ENCODE results near the gene CNN2.
A peak's percentile ranks its signal among the peaks of the same experiment; 100 is the strongest.
"Not testable (repeated sequence)": the region's sequence is repeated elsewhere in the genome, so short reads cannot be mapped to it uniquely, and the experiment has no call there.

CNN2 gene

DNA sequence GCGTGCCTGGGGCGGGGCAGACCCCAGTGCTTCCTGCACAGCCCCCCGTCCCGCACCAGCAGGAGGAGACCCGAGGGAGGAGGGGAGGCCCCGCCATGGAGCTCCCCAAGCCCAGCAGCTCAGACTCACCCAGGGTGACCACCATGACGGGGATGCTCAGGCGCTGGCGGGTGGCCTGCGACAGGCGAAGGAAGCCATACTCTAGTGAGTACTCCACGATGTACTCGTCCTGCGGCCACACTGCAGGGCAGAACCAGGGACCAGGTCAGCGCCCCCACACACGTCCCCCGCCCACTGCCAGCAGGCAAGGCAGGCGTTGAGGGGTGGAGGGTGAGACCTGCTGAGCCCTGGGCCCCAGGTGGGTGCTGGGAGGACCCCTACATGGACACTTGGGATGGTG, 14.1 kb upstream of the CNN2 start:
- no peak for DNase-seq

DNA sequence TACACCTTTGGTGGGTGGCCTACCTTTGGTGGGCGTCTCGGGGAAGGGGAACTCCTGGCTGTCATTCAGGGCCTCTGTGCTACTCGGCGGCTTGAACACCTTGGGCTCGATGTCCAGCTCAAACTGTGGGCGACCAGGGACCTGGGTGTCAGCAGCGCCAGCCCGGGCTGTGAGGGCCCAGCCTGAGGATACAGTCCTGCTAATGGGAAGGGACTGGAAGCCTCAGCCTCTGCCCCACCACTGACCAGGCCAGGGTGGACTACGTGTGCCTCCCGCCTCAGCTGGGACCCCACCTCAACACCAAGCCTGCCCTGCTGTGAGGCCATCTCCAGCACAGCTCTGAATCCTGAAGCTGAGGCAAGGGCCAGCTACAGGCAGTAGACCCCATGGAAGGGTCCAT, 13.2 kb upstream of the CNN2 start:
- no peak for DNase-seq

DNA sequence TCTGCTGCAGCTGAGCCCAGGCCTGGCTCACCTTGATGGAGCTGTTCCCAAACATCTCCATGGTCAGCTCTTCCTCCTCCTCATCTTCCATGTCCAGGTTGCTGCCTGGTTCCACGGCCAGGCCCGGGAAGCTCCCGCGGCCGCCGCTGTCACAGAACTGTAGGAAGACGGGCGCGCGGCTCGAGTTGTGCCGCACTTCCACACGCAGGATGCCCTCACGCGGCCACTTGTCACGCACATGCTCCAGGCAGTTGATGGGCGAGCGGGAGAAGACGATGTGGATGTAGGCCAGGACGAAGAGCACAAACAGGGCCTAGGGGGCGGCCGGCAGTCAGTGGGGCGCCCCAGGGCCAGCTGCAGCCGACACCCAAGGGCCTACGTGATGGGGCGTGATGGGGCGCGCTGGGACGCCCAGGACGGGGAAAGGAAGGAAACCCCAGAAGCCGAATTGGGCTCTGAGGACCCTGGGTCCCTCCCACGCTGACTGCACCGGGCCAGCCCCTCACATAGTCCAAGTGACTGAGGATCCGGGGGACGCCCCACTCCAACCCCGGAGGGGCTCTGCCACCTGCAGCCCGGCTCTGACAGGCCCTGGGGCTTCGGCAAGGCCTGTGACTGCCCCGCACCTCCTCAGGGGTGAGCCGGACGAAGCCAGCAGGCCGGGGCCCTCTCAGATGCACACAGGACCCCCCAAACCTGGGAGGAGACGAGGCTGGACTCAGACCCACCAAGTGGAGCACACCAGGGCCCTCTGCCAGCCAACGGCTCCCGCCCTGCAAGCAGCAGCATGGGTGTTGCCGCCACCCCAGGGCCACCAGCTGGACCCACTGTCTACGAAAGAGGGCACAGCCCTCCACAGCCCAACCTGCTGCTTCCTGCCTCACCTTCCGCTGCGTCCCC, 12.0 kb upstream of the CNN2 start:
- no peak for DNase-seq

DNA sequence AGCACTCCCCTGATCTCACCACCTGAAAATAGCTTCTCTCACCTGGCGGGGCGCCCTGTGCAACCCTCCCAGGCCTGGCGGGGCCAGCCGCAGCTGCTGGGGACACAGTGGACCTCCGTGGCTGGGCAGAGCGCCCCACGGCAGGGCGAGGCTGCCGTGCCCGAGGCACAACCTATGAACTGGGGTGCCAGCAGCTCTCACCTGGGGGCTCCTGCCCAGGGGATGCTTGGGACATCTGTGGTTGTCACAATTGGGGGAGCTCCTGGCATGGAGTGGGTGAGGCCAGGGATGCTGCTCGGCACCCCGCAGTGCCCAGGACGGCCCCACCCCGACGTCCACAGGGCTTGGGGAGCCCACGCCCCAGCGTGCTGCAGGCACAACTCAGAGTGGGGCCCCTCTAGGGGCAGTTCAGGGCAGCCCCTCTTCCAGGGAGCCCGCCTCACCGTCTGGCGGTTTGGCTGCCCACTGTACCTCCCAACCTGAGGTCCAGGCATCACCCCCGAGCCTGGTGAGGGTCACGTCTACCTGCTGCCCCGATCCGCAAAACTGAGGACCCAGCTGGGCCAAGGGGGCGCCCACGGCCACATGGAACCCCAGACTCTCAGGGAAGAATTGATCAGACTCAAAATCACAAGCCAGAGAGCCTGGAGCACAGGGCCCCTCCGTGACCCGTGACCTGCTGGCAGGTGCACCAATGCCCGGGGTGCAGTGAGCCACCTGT, 11.2 kb upstream of the CNN2 start:
- no peak for DNase-seq

DNA sequence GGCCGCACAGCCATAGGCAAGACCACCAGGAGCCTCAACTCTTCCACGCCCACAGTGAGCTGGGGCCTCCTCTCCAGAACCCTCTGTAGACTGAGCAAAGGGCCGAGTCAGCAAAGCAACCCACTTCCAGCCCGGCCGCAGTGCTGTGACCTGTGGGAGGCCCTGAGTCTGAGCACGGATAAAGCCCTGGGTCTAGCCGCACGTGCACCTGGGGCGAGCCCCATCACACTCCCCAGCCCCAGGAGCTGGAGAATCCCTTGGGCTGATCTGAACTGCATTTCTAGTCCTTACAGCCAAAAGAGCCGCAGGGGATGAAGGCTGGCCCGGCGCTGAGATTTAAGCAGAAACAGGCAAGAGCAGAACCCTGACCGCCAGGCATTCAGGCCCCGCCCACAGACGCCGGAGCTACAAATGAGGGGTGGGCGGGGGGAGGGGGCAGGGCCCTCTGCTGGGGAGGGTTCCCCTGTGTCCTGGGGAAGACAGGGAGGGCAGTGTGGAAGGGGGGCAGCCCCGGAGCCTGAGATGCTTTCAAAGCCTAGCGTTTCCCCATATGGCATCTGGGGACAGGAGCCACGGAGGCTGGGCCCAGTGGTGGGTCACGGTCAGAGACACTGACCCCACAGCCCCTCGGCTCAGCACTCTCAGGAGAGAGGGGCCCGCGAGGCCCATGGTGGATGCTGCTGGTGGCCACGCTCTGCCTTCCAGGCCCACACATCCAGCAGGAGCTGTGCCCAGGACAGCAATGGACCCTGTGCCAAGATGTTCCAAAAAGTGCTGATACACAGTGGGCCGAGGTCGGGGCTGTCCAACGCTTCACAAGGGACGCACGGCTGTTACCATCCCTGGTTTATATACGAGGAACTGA, 10.4 kb upstream of the CNN2 start:
- no peak for DNase-seq

DNA sequence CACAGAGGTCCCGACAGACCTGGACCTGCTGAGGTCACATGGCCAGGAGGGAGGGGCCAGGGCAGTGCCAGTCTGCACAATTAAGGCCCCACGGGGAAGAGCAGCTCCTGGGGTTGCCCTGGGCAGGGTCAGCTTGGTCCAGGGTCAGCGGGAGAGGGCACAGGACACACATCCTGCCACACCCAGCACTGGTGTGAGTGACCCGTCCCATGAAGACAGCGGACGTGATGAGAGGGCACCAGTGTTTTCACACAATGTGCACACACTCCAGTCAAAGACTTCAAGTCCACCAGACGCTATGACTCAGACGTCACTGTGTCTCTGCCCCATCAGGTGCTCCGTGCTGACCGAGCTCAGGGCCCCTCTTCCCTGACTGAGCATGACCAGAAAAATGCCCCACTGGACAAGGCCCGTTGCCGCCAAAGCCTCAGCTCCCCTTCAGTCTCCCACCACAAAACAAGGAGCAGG, 9.7 kb upstream of the CNN2 start:
- no peak for DNase-seq

DNA sequence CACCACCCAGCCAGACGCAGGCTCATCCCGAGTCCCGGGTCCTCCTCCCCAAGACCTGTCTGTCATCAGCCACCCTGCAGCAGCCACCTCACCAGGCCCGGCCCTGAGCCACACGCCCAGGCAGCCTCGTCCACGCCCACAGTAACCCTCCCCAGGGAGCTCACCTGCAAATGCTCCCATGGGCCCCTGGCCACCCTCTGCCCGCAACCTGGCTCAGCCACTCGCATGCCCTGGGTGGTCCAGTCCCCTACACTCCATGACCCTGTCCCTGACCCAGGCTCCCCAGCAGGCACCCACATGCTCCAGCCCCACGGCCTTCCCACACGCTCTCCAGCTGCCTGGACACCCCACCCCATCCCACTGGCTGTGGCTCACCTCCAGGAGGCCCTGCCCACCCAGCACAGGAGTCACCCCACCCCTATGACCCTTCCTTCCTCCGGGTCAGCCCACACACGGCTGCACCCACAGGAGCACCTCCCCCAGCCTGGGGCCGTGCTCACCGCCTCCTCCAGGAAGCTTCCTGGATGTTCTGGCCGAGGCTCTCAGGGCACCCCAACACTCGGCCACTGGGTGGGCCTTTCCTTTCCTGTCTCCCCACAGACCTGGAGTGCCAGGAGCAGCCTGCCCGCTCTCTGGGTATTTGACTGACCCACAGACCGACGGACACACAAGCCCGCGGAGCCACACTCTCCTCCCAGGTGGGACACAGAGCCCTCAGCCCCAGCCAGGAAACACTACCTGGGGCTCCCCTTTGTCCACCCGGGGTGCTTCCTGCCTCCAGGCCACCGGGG, 9.1 kb upstream of the CNN2 start:
- DNase-seq = no peak

DNA sequence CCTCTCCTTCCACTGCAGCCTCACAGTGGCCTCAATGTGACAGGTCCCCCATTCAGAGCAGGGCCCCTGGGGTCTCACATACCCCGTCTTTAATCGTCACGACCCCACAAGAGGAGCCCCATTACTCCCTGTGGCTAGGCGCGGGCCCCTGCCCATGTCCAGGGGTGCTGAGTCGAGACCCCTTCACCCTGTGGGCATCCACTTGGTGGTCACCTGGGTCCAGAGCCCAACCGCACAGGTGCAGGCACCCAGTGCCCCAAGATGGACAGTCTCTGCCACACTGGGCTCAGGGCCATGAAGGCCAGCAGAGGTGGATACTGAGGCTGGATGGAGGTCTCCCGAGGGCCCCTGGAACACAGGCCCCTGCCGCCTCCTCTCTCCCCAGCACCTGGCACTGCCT, 8.5 kb upstream of the CNN2 start:
- no peak for DNase-seq

DNA sequence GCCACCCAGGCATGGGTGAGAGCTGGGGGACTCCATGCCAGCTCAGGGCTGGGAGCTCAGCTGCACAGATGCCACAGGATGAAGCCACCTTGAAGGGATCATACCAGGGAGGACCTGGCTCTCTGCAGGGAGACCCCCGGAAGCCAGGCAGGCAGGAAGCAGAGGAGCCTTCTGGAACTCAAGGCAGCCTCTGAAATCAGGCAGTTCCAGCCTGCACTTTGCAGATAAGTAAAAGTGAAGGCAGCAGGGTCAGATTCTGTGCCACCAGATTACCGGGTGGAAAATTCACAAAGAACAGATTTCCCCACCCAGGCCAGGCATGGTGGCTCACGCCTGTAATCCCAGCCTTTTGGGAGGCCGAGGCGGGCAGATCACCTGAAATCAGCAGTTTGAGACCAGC, 8.0 kb upstream of the CNN2 start:
- DNase-seq = no peak

DNA sequence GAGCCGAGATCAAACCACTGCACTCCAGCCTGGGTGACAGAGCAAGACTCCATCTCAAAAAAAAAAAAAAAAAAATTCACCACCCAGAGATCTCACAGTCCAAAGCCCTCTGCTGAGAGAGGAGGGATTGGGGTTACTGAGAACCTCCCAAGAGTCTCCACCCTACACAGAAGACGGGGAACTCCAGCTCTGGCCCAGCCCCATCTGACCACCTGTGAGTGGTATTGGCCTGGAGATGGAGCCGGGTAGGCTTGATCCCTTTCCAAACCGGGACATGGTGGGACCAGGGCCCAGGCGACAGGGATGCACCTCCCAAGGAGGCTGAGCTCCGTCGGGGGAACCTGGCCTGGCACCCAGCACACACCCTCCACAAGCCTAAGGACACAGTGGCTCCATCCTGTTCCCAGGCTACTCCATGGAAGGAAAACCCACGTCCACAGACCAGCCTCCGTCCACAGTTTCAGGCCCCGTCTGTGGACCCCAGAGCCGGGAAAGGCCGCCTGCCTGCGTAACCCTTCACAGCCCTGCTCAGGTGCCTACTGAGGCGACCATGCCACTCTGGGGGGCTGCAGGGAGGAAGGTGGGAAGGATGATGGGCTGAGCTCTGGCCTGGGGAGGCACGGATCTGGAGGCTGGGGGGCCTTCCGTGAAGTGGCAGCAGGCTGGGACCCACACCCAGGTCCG, 7.3 kb upstream of the CNN2 start:
- no peak for DNase-seq

DNA sequence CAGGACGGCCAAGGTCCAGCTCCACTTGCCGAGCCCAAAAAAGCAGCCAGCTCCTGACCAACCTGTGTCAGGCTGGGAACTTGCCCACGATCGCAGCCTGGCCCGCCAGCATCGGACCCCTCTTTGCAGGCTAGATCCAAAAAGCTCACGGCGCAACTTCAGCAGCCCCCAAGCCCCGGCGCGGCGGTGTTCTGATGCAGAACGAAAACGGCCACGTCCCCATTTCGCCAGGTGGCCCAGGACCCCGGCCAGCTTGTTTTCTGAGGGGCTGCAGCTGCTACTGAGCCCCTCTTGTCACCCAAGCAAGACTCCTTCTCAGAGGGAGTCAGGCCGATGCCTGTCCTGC, 6.8 kb upstream of the CNN2 start:
- DNase-seq = no peak

DNA sequence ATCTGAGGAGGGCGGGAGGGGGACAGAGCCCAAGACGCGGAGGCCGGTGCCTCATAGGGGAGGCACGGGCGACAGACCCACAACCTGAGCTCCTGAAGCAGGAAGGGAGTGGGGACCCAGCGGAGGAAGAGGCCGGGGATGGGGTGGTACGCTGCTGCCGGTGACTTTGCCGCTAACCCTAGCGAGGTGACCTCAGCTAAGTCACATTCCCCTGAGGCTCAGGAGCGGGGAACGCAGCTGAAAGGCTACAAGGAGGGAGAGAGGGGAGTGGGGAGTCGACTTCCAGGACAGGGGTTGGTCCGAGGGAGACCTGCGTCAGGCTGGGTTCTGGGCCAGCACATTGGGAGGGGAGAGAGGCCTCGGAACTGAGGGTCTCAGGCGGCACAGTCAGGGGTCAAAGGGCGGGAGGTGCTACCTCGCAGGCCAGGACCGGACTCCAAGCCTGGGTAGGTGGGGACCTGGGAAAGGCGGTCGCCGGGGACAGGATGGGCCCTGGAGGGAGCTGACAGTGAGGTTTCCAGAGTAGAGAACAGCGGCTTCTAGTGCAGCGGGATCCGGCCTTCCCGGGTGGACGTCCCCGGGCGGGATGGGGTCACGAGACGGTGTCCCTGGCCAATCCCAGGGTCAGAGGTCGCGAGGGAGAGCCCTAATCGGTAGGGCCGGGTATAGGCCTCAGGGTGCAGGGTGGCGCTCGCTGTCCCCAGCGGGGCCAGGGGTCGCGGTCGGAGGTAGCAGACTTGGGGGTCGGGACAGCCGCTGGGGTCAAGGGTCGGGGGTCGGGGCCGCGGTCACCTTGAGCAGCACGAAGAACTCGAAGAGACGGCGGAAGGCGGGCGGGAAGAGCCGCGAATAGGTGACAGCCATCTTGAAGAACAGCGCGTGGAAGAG, 6.2 kb upstream of the CNN2 start:
- DNase-seq = peak; percentile 38

DNA sequence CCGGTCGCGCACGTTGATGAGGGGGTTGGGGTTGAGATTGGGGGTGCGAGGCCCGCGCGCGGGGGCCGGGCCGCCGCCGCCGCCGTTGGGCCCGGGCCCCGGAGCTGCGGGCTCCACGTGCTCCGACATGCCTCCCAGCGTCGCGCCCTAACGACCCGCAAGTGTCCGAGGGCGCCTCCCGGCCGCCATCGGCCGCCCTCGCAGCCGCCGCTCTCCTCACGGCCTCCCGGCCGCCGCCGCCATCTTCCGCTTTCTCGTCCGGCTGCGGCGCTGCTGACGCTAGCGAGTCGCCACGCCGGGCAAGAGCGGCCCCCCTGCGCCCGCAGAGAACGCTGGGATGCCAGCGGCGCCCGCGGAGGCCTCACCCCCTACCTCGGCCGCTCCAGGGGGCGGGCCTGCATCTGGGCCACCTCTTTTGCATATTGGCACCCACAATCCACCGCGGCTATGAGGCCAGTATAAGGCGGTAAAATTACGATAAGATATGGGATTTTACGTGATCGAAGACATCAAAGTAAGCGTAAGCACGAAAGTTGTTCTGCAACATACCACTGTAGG, 5.5 kb upstream of the CNN2 start, which contains the start of gene TMEM259:
Gene TMEM259 (minus strand): TSS at position 256 of the 558 bp plus-strand sequence. CDS start 127 bp downstream, at position 129.
- peak; percentile 98 for DNase-seq

DNA sequence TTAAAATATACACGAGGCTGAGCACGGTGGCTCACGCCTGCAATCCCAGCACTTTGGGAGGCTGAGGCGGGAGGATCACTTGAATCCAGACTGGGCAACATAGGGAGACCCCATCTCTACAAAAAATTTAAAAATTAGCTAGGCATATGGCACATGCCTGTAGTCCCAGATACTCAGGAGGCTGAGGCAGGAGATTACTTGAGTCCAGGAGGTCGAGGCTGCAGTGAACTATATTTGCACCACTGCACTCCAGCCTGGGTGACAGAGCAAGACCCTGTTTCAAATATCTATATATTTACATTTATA, 2.6 kb upstream of the CNN2 start:
- not testable (repeated sequence) for DNase-seq

DNA sequence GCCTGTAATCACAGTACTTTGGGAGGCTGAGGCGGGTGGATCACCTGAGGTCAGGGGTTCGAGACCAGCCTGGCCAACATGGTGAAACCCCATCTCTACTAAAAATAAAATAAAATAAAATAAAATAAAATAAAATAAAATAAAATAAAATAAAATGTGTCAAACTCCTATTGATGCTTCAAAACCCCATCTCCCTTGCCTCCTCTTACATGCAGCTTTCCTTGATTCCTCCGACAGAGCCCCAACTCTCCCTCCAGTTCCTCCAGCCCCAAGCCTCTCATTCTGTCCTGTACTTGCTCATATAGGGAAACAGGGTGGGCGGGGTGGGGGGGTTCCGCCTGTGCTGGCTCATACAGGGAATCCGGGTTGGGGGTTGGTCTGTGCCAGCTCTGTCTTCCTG, 1.3 kb upstream of the CNN2 start:
- peak; percentile 38 for DNase-seq

DNA sequence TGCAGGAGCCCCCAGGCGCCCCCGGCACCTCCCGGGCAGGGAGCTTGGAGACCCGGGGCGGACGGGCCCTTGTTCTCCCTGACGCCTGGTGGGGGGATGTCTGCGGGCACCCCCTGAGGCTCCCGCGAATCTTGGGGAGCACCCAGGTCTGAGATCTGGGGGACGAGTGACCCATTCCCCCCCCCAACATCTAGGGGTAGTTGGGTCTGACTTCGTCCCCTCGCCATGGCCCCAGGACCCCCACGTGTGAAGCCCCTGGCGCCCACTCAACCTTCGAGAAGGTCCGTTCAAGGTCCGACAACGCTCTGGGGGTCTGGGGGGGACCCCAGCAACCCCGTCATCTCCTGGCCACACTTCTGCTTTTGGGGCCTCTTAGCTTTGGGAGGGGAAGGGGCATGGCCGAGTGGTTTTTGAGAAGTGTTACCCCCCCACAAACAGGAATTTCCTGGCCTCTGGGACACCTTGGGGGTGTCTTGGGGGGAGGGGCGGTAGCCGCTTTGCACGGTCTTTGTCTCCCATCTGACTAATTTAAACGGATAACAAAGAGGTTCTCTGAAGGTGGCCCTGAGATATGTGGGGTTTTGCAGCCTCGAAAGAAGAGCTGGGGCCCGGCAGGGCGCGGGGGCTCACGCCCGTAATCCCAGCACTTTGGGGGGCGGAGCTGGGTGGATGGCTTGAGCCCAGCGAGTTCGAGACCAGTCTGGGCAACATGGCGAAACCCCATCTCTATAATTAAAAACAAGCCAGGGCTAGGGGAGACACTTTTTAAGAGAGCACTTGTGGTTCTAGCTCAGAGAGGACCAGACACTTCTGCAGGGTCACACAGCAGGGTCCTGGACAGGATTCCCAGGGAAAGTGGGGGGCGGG, 608 bp downstream of the CNN2 start:
- DNase-seq = peak; percentile 24

DNA sequence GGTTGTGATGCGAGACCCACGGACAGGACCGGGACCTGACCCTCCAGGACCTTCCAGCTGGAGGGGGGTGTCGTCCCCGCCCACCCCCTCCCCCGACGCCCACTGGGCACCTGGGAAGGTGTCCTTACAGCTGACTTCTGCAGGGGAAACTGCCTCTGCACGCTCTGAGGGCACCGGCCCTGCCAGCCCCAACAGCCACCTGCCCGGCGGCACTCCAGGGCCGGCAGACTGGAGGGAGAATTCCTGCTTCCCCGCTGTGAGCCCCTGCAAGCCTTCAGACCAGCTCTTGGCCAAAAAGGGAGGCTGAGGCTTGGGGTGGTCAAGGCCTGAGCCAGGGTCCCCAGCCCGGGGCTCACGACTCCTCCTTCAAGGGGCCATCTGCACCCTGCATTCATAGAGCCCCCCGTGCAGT, 1.2 kb downstream of the CNN2 start:
- no peak for DNase-seq

DNA sequence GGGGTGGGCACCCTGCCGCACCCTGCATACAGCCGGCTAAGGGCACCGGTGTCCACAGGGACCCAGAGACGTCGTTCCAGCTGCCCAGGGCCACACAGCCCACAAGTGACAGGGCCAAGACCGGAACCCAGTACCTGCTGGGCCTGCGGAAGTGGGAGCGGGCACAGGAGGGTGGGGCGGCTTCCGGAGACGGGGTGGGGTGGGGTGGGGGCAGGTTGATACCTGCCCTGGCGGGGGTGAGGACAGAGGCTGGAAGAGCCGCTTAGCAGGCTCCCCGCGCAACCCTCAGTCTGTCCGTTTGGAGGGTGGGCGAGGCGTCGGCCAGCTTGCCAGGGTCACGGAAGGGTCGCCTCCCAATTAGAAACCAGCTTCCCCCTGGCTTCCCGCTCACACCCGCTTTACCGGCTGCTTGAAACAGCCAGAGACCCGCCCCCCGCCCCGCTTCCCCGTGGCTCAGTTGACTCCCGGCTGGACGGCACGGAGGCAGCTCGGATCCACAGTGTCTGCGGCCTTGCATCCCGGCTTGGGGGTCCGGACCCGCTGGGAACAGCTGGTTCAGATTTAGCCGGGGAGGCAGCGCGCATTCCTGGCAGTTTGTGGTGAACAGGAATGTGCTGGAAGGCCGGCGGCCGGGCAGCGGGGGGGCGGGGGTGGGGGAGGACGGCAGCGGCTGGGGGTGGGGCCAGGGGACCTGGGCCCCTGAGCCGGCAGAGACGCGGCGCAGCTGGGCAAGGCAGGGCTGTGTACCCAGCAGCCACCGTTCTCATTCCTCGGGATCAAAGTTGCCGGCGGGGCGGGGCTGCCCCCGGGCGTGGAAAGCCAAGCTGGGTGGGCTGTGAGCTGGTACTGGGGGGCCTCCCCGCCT, 1.9 kb downstream of the CNN2 start:
- DNase-seq = peak; percentile 57

All from activated CD4-positive, alpha-beta T cell treated with anti-CD3 and anti-CD28 coated beads, Interleukin-2, amount 50 U/mL, for 16 hours (primary cell).